ENCODE results near the gene NDUFS5. TPM values are rescaled to one million over a fixed set of nuclear protein-coding genes. Genes with fewer than 3 reads are reported as not detected.
"Not testable (repeated sequence)": the region's sequence is repeated elsewhere in the genome, so short reads cannot be mapped to it uniquely, and the experiment has no call there.

NDUFS5 gene
- 233 TPM for total RNA-seq
- long read RNA-seq, transcript NDUFS5-201 (3 exons, 544 nt) = major isoform, 13 of 27 reads
- long read RNA-seq, transcript NDUFS5-202 (3 exons, 548 nt) = minor isoform, 11 of 27 reads
- long read RNA-seq, partial matches to known transcripts = 1 of 27 reads
- long read RNA-seq, other reads (novel, unspliced or antisense) = 2 of 27 reads

GRCh38 chr1:39026051-39026865 lies at the start of gene NDUFS5:
Gene NDUFS5, plus strand, starts transcription at chr1:39026350. Its CDS starts 2,375 bp downstream, at chr1:39028725.
- DNase-seq (ENCODE audit: low spot score) = peak; percentile 95

- not testable (repeated sequence) for DNase-seq (ENCODE audit: low spot score)
Observed at GRCh38 chr1:38977399-38978244, 48.5 kb upstream of the NDUFS5 start.

- not testable (repeated sequence) for DNase-seq (ENCODE audit: low spot score)
Observed at GRCh38 chr1:38978245-38978542, 48.0 kb upstream of the NDUFS5 start.

GRCh38 chr1:38979380-38979779 lies 46.8 kb upstream of the NDUFS5 start:
- not testable (repeated sequence) for DNase-seq (ENCODE audit: low spot score)

- no peak for DNase-seq (ENCODE audit: low spot score)
Observed at GRCh38 chr1:38989979-38990378, 36.2 kb upstream of the NDUFS5 start.

GRCh38 chr1:38990386-38990737 lies 35.8 kb upstream of the NDUFS5 start:
- DNase-seq (ENCODE audit: low spot score) = no peak

- DNase-seq (ENCODE audit: low spot score) = peak; percentile 100
Observed at GRCh38 chr1:38990738-38991637, 35.2 kb upstream of the NDUFS5 start, which contains the start of gene AKIRIN1. Gene AKIRIN1, plus strand, starts transcription at chr1:38991276. Its CDS starts 105 bp downstream, at chr1:38991381.

GRCh38 chr1:38991638-38992411 lies 34.3 kb upstream of the NDUFS5 start:
- DNase-seq (ENCODE audit: low spot score) = no peak

GRCh38 chr1:38992412-38993111 lies 33.6 kb upstream of the NDUFS5 start:
- no peak for DNase-seq (ENCODE audit: low spot score)

GRCh38 chr1:38994196-38994595 lies 32.0 kb upstream of the NDUFS5 start:
- no peak for DNase-seq (ENCODE audit: low spot score)

GRCh38 chr1:38997034-38997900 lies 28.9 kb upstream of the NDUFS5 start:
- no peak for DNase-seq (ENCODE audit: low spot score)

- DNase-seq (ENCODE audit: low spot score) = no peak
Observed at GRCh38 chr1:38997901-38998190, 28.3 kb upstream of the NDUFS5 start.

- no peak for DNase-seq (ENCODE audit: low spot score)
Observed at GRCh38 chr1:39001516-39002421, 24.4 kb upstream of the NDUFS5 start.

- DNase-seq (ENCODE audit: low spot score) = no peak
Observed at GRCh38 chr1:39003281-39003680, 22.9 kb upstream of the NDUFS5 start.

- DNase-seq (ENCODE audit: low spot score) = no peak
Observed at GRCh38 chr1:39003794-39004193, 22.4 kb upstream of the NDUFS5 start.

GRCh38 chr1:39006287-39006686 lies 19.9 kb upstream of the NDUFS5 start:
- no peak for DNase-seq (ENCODE audit: low spot score)

- DNase-seq (ENCODE audit: low spot score) = no peak
Observed at GRCh38 chr1:39006726-39007645, 19.2 kb upstream of the NDUFS5 start.

Measured in mesenteric fat pad (tissue), 1 donor.